Measurements from ENCODE around the gene KCNV2.

Gene KCNV2

DNA sequence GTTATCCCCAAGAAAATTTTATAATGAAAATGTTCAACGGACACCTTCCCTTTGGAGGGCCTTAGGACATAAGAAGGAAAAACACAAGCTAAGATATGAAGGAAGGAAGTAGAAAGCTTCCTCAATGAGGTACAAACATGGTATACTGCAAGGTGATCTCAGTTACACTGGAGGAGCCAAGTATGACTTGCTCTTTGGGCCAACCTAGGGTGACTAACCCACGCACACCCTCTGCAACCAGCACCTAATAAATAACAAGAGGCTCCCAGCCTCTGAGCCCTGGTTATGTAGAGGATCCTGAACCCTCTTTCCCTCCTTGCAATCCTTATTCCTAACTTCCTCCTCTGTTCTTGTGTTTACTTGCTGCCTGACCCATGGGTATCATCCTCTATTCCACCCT lies 38.3 kb upstream of the KCNV2 start:
- no peak for DNase-seq (ENCODE audit: low read depth)
- H3K4me3 ChIP-seq (ENCODE audit: low read depth, low read length) = no peak overlapping the region
- TF ChIP-seq CTCF (IDR thresholded peaks at IDR 0.05; ENCODE audit: control insufficient read depth, extremely low read depth, insufficient read depth) = no peak

- no peak for DNase-seq (ENCODE audit: low read depth)
- no peak overlapping the region for H3K4me3 ChIP-seq (ENCODE audit: low read depth, low read length)
- TF ChIP-seq CTCF (IDR thresholded peaks at IDR 0.05; ENCODE audit: control insufficient read depth, extremely low read depth, insufficient read depth) = no peak
Measured at GRCh38 chr9:2681981-2682380, 35.3 kb upstream of the KCNV2 start.

GRCh38 chr9:2686911-2687310 lies 30.4 kb upstream of the KCNV2 start:
- TF ChIP-seq CTCF (IDR thresholded peaks at IDR 0.05; ENCODE audit: control insufficient read depth, extremely low read depth, insufficient read depth) = no peak
- DNase-seq (ENCODE audit: low read depth) = no peak
- no peak overlapping the region for H3K4me3 ChIP-seq (ENCODE audit: low read depth, low read length)

DNA sequence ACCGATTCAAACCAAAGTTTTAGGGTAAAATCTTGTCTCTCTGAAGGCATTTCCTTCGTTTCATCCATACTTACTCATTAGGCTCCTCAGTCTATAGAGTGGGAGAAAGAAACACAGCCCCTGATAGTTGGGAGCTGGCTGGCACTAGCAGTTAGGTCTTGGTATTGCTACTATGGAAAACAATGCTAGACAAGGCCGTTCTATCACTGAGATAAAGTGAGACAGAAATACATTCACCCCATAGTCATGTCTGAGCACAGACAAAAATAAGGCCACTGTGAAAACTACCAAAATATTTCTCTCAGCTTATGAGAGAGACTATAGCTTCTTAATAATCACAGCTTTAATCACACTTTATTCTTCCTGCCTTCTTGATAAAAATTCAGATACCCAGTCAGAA lies 28.7 kb upstream of the KCNV2 start:
- no peak for DNase-seq (ENCODE audit: low read depth)
- H3K4me3 ChIP-seq (ENCODE audit: low read depth, low read length) = no peak overlapping the region
- TF ChIP-seq CTCF (IDR thresholded peaks at IDR 0.05; ENCODE audit: control insufficient read depth, extremely low read depth, insufficient read depth) = no peak

DNA sequence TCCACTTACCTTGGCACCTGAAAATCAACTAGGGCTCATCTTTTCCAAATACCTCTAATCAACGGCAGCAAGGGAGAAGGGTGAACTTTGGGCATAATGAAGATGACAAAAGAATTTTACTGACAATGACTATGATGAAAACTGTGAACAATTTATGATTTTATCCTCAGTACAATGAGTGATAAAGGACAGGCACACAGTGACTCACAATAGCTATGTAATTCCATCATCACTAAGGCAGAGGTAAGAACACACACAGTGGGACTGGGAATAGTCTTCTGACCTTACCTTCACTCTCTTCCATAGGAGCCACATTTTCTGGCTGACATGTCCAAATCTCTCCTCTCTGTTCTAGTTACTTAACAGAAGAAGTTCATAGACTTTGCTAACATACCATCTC lies 26.1 kb upstream of the KCNV2 start:
- DNase-seq (ENCODE audit: low read depth) = no peak
- no peak overlapping the region for H3K4me3 ChIP-seq (ENCODE audit: low read depth, low read length)
- TF ChIP-seq CTCF (IDR thresholded peaks at IDR 0.05; ENCODE audit: control insufficient read depth, extremely low read depth, insufficient read depth) = no peak

GRCh38 chr9:2691626-2692025 lies 25.7 kb upstream of the KCNV2 start:
- no peak for TF ChIP-seq CTCF (IDR thresholded peaks at IDR 0.05; ENCODE audit: control insufficient read depth, extremely low read depth, insufficient read depth)
- no peak for DNase-seq (ENCODE audit: low read depth)
- no peak overlapping the region for H3K4me3 ChIP-seq (ENCODE audit: low read depth, low read length)

DNA sequence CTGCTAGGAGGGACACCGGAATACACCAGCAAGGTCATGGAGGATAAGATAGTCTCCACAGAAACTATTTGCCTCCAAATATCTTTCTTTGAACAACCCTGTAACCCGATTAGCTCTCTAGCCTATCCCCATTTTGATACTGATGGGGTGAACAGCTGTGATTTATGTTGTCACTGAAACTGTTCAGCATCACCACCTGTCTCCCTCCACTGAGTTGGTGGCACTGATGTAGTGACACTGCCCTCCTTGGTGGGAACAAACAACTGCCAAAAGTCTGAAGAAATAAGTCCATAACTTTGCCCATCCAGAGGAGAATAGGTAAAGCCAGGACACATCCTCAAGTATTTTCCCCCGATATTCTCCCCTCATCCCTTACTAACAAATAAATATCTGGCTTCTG lies 24.3 kb upstream of the KCNV2 start:
- no peak for TF ChIP-seq CTCF (IDR thresholded peaks at IDR 0.05; ENCODE audit: control insufficient read depth, extremely low read depth, insufficient read depth)
- no peak for DNase-seq (ENCODE audit: low read depth)
- H3K4me3 ChIP-seq (ENCODE audit: low read depth, low read length) = no peak overlapping the region
